ENCODE results near the gene ACMSD. TPM values are rescaled to one million over a fixed set of nuclear protein-coding genes. Genes with fewer than 3 reads are reported as not detected.

The ACMSD gene
- total RNA-seq, 4 donors from 2014 or later: 0.29 TPM; not detected in 3

- Histone ChIP-seq H3K27ac (peak overlapping the region; percentile 15 to 37 (median 31)), H3K27me3 (no peaks in the 10 kb centered on the region), H3K4me3 (no peak overlapping the region), H3K4me1 (peaks cover 46 to 61% of the 10 kb centered on the region in 2 donors), H3K36me3 (no peaks in the 10 kb centered on the region), H3K9me3 (no peaks in the 10 kb centered on the region)
- peak in 1 of 2 donors; percentile 27 for DNase-seq
- TF ChIP-seq CTCF (IDR thresholded peaks at IDR 0.05 in 4 of 5, conservative IDR thresholded peaks at IDR 0.05 in 1 of 5) (no peak), POLR2A (IDR thresholded peaks at IDR 0.05) (no peak)
- in situ Hi-C loops (cut with MboI; ENCODE audit: low sequenced_read_pairs in 4 of 4) (loop anchor here in 1 of 4 donors (10.0 kb wide), 1 partner anchor 598 kb away; no protein-coding TSS in a partner anchor), intact Hi-C loops (cut with DNase I; ENCODE audit: low total_unique reads) (no loop called here)
- peak; percentile 80 to 85 for ATAC-seq
Observed at GRCh38 chr2:134927195-134927594, 88.8 kb downstream of the ACMSD start.

GRCh38 chr2:134932864-134933526, 94.6 kb downstream of the ACMSD start:
- in situ Hi-C loops (cut with MboI; ENCODE audit: low sequenced_read_pairs in 4 of 4) (no loop called here), intact Hi-C loops (cut with DNase I; ENCODE audit: low total_unique reads) (no loop called here)
- ATAC-seq (no peak), DNase-seq (no peak)
- no peaks in the 10 kb centered on the region for H3K9me3 ChIP-seq
- H3K27ac ChIP-seq: no peak overlapping the region
- TF ChIP-seq CTCF (IDR thresholded peaks at IDR 0.05 in 4 of 5, conservative IDR thresholded peaks at IDR 0.05 in 1 of 5): no peak
- no peak for TF ChIP-seq POLR2A (IDR thresholded peaks at IDR 0.05)
- no peaks in the 10 kb centered on the region for H3K27me3 ChIP-seq
- peaks cover 37 to 46% of the 10 kb centered on the region in 2 donors for H3K4me1 ChIP-seq
- H3K36me3 ChIP-seq: peaks cover 0 to 11% of the 10 kb centered on the region in 2 donors
- H3K4me3 ChIP-seq: no peak overlapping the region

GRCh38 chr2:134933732-134934131, 95.3 kb downstream of the ACMSD start:
- Histone ChIP-seq H3K4me3 (no peak overlapping the region), H3K36me3 (peaks cover 0 to 18% of the 10 kb centered on the region in 2 donors), H3K4me1 (peaks cover 33 to 45% of the 10 kb centered on the region in 2 donors), H3K27ac (no peak overlapping the region), H3K9me3 (no peaks in the 10 kb centered on the region), H3K27me3 (no peaks in the 10 kb centered on the region)
- ATAC-seq (no peak), DNase-seq (no peak)
- in situ Hi-C loops (cut with MboI; ENCODE audit: low sequenced_read_pairs in 4 of 4) (no loop called here), intact Hi-C loops (cut with DNase I; ENCODE audit: low total_unique reads) (loop anchor here (1.0 kb wide), 1 partner anchor 25 kb away; no protein-coding TSS in a partner anchor)
- TF ChIP-seq CTCF (IDR thresholded peaks at IDR 0.05 in 4 of 5, conservative IDR thresholded peaks at IDR 0.05 in 1 of 5) (no peak), POLR2A (IDR thresholded peaks at IDR 0.05) (no peak)

GRCh38 chr2:134934150-134934549, 95.7 kb downstream of the ACMSD start:
- no peaks in the 10 kb centered on the region for H3K27me3 ChIP-seq
- H3K36me3 ChIP-seq: peaks cover 0 to 22% of the 10 kb centered on the region in 2 donors
- DNase-seq (no peak), ATAC-seq (no peak)
- H3K4me1 ChIP-seq: peaks cover 32 to 44% of the 10 kb centered on the region in 2 donors
- in situ Hi-C loops (cut with MboI; ENCODE audit: low sequenced_read_pairs in 4 of 4) (no loop called here), intact Hi-C loops (cut with DNase I; ENCODE audit: low total_unique reads) (loop anchor here (1.0 kb wide), 1 partner anchor 26 kb away; no protein-coding TSS in a partner anchor)
- H3K27ac ChIP-seq: no peak overlapping the region
- H3K9me3 ChIP-seq: no peaks in the 10 kb centered on the region
- no peak for TF ChIP-seq POLR2A (IDR thresholded peaks at IDR 0.05)
- TF ChIP-seq CTCF (IDR thresholded peaks at IDR 0.05 in 4 of 5, conservative IDR thresholded peaks at IDR 0.05 in 1 of 5): no peak
- H3K4me3 ChIP-seq: no peak overlapping the region

Data from gastrocnemius medialis (tissue), 4 donors.